Kidney epithelial cell (primary cell): Measurements from ENCODE around the gene RHBG. TPM values are rescaled to one million over a fixed set of nuclear protein-coding genes. Genes with fewer than 3 reads are reported as not detected.

Source experiments
- DNase-seq: peaks from one replicate; pipeline ENCODE4 v3.0.0-alpha.2; 2010; ENCODE audit warnings: low read depth
- H3K27me3 ChIP-seq: 2 replicates; pipeline ENCODE4 v1.6.0; 2011; ENCODE audit warnings: low read length; ENCODE audit not compliant: control insufficient read depth, insufficient read depth
- H3K36me3 ChIP-seq: 2 replicates; pipeline ENCODE4 v1.5.1; 2011; ENCODE audit warnings: low read length; ENCODE audit not compliant: control insufficient read depth, insufficient read depth
- H3K4me3 ChIP-seq: 2 replicates; pipeline ENCODE4 v1.5.1; 2011; ENCODE audit warnings: low read depth, mild to moderate bottlenecking, control low read depth, low read length
- total RNA-seq: library from RNA; depleted of rRNA; stranded (reverse); fragments of >200 nt; gene quantifications from 2 replicates; pipeline ENCODE4 v1.2.3, GENCODE V29; 2015
- TF ChIP-seq, protein P1 (sequence below): IDR thresholded peaks from 2 replicates; pipeline ENCODE4 v1.5.1; 2011; ENCODE audit warnings: mild to moderate bottlenecking, moderate library complexity, low read length, control low read depth, inconsistent platforms; ENCODE audit not compliant: insufficient read depth, poor library complexity, severe bottlenecking

Gene RHBG
- total RNA-seq, 1 donor from 2014 or later, result not detected

DNA sequence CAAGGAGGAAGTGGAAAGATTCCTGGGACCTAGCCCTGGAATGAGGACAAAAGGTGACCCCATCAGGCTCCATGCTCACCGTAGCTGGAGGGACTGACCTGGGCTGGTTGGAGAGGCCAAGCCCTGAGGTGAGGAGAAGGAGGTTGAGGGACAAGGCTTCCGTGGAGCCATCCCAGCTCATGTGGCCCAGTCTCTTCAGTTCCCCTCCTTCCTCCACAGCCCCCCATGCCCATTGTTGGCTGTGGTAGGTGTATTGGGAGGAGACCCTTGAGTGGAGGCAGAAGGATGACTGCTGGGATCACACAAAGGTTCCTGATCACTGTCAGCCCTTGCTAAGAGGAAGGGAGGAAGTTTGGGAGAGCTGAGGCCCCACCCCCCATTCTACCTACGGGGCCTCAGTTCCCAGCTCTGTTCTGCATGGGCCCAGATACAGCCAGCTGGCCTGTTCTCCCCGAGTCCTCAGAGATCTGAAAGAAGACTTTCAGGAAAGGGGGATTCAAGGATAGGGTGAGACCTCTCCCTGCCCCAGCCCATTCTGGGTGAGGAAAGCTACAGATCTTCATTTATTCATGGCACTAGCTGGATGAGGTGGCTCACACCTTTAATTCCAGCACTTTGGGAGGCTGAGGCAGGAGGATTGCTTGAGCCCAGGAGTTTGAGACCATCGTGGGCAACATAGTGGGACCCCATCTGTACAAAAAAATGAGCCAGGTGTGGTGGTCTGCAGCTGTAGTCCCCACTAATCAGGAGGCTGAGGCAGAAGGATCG lies 17.3 kb downstream of the RHBG start:
- no peaks in the 10 kb centered on the region for H3K36me3 ChIP-seq
- H3K27me3 ChIP-seq, result peaks cover 44% of the 10 kb centered on the region
- TF ChIP-seq, protein P1, sequence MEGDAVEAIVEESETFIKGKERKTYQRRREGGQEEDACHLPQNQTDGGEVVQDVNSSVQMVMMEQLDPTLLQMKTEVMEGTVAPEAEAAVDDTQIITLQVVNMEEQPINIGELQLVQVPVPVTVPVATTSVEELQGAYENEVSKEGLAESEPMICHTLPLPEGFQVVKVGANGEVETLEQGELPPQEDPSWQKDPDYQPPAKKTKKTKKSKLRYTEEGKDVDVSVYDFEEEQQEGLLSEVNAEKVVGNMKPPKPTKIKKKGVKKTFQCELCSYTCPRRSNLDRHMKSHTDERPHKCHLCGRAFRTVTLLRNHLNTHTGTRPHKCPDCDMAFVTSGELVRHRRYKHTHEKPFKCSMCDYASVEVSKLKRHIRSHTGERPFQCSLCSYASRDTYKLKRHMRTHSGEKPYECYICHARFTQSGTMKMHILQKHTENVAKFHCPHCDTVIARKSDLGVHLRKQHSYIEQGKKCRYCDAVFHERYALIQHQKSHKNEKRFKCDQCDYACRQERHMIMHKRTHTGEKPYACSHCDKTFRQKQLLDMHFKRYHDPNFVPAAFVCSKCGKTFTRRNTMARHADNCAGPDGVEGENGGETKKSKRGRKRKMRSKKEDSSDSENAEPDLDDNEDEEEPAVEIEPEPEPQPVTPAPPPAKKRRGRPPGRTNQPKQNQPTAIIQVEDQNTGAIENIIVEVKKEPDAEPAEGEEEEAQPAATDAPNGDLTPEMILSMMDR, result no peak
- DNase-seq, result no peak
- H3K4me3 ChIP-seq, result no peak overlapping the region

DNA sequence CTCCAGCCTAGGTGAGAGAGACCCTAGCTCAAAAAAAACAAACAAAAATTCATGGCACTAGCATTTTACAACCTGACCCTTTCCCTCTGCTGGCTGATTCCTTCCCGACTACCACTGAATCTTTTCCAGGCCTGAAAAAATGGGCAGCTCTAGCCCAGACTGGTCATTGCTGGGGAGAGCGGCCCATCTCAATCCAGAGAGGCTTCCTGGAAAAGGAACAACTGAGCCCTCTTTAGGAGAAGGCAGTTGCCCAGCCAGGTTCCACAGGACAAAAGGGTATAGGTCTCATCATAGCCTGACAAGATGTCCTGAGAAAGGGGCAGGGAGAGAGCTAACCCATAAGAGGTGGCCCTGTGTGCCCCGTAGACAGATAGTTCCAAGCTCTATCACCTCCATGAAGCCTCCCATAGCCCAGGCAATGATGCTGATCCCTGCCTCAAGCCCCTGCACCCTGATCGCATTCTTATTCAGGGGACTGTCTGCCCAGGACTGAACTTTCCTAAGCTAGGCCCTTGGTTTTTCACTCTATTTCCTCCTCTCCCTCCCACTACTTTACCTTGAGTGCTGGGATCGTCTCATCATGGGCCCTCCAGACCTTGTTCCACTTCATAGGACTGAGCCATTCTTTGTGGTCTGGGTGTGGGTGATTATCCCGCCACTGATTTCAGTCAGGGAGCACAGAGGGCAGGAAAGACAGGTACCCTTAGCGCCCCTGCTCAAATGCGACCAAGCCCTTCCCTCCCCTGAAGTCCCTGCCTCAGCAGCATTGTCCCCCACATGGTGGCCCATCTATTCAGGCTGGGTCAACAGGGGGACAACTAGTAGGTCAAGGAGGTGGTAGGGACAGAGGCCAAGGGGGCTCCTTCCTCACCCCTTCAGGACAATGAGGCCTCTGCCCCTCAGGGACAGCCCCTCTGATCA lies 18.2 kb downstream of the RHBG start:
- H3K36me3 ChIP-seq, result no peaks in the 10 kb centered on the region
- peaks cover 48% of the 10 kb centered on the region for H3K27me3 ChIP-seq
- TF ChIP-seq, protein P1, result no peak
- no peak for DNase-seq
- no peak overlapping the region for H3K4me3 ChIP-seq

DNA sequence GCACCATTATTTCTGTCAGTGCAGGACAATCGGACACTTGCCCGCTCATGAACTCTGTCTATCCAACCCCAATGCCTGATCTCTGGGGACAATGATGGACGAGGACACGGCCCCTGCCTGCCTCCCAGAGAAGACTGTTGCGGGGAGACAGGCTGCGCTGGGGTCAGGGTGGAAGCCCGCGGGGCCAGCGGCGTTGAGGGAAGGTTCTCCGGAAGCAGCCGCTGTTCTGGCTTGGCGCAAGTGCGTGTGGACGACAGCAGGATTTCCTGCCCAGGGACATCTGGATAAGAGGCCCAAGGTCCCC lies 18.8 kb downstream of the RHBG start:
- no peaks in the 10 kb centered on the region for H3K36me3 ChIP-seq
- no peak for DNase-seq
- H3K27me3 ChIP-seq, result peaks cover 51% of the 10 kb centered on the region
- H3K4me3 ChIP-seq, result no peak overlapping the region
- TF ChIP-seq, protein P1, result no peak

DNA sequence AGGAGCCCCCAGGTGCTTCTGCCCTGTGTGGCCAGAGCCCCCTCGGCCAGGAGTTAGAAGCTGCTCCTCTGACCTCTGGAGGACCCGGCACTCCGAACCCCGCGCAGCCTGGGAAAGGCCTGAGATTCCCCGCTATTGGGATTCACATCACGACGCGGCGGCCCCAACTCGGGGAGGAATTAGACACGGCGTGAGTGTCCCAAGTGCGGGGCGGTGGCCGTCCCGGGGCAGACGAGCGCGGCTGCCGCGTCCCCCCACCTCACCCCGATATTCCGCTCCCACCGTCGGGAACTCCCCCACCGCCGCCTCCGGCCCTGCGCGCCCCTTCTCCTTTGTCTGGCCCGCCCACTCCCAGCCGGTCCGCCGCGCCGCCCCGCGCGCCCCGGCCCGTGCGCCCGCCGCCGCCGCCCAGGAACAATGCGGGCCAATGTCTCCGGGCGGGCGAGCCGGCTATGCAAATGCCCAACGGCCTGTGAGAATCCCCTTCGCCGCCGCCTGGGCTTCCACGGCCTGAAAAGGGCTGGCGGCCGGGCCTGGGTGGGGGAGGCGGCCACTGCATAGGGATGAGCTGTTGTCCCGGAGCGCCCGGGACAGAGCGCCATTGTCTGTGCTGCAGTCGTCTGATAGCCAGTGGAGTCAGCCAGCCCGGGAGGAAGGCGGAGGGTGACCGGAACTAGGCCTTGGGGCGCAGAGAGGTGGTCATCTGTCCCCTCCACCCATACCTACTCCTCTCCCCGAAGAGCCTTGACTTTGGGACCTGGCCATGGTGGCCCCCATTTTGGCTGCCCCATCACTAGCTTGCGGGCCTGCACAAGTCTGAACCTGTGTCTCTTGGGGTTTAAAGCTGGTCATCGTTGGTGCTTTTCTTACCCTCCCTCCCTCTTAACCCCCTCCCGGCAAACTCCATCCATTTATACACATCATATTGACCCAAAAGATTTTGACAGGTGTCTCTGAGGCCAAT lies 19.4 kb downstream of the RHBG start:
- Histone ChIP-seq H3K27me3 (peaks cover 51% of the 10 kb centered on the region), H3K4me3 (no peak overlapping the region), H3K36me3 (no peaks in the 10 kb centered on the region)
- no peak for DNase-seq
- TF ChIP-seq, protein P1, result no peak

DNA sequence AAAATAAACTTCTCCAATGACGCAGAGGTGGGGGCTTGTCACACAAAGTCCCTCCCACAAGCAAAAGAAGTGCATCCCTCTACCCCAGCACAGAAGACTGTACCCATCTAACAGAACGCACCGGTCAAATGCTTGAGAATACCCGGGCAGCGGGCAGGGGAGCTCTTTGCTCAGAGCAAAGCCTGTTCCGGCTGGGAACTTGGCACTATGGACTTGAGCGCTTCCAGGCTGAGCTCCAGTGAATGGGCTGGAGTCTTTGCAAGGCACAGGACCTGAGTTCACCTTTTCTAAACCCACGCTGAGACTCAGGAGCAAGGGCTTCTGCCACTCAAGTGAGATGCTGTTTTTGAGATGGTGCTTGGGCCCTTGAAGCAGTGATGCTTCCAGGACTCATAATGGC lies 20.3 kb downstream of the RHBG start:
- peaks cover 51% of the 10 kb centered on the region for H3K27me3 ChIP-seq
- no peak for DNase-seq
- TF ChIP-seq, protein P1, result no peak
- H3K36me3 ChIP-seq, result no peaks in the 10 kb centered on the region
- H3K4me3 ChIP-seq, result no peak overlapping the region
